ENCODE data around the gene PTGR3.
"Not testable (repeated sequence)": the region's sequence is repeated elsewhere in the genome, so short reads cannot be mapped to it uniquely, and the experiment has no call there.

Gene PTGR3

DNA sequence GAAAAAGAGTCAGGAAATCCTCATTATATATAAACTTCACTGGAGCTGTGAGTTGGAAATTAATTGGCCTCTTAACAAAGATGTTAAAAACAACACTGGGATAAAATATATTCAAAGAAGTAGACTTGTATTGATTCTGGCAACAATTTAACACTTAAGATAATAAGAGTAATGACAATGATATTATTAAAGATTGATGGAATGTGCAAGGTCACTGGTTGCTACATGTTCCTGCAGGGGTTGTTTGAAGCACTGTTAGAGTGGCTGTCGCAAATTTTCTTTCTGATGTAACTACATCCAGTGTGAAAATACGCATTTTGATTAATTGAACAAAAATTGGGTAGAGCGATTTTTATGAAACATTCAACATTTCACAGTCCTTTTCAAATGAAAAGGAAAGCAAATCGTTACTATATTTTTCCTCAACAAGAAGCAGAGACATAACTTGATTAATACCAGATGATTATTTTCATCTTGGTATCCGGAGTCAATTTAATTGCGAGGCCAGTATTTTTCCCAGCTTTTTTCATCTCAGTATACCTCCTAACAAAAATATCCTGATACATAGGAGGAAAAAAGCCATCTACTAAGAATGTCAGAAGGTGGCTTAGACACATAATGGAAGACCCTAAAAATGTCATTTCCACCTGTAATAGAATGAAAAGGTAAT, 6.1 kb downstream of the PTGR3 start:
- no peak for DNase-seq (ENCODE audit: low spot score)

DNA sequence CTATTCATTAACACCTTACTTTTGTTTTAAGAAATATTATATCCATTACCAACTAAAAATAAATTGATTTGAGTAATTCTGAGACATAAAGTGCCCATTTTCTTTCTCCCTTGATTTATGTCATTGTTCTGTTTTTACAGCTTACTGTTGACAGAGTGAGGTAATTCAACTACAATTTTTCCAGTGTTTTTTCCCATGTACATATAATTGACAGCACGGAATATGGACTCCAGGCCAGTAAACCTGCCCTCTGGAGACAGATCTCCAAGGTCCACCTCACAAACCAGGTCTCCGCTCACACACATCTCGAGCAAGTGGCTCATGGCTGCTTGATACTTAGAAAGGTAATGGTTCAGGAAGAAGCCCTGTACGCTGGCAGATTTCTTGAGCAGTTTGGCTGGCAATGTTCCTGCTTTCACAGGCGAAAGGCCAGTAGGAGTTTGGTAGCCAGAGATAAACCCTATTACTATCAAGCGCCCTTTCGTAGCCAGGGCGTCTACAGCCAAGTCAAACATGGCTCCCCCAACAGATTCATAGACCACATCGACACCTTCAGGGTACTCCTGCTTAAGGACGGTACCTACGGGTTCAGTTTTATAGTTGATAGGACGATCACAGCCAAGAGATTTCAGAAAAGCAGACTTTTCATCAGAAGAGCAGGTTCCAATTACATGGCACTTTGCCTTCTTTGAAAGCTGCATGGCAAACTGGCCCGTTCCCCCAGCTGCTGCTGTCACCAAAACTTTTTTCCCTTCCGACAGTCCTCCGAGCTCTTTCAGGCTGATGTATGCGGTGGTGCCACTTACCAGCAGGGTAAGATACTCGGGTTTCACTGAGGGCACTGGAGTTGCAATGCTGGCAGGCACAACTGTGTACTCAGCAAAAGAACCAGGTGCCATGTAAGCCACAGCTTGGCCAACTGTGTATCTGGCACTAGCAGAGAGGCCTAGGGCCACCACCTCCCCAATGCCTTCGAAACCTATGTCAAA, 7.4 kb downstream of the PTGR3 start:
- no peak for DNase-seq (ENCODE audit: low spot score)

GRCh38 chr18:75200605-75201280, 8.2 kb downstream of the PTGR3 start:
- DNase-seq (ENCODE audit: low spot score) = no peak

GRCh38 chr18:75200071-75200470, 8.9 kb downstream of the PTGR3 start:
- DNase-seq (ENCODE audit: low spot score) = no peak

DNA sequence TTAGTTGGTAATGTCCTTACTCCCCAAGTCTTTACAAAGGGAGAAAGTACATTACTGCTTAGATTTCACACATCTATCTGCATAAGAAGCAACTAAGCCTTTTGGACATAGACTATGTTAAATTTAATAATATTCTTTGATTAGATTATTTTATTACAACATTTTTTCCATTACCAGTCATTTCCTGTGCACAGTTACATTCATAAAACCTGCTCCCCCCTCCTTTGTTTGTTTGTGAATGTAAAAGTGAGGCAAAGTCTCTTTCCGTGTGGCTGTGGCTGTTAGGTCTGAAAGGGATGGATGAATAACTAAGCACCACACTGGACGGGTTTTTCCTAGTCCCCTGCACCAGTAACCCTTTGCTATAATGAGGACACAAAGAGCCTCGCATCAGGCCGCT, 9.6 kb downstream of the PTGR3 start:
- DNase-seq (ENCODE audit: low spot score) = no peak

- DNase-seq (ENCODE audit: low spot score) = no peak
These were observed 10.9 kb downstream of the PTGR3 start for GRCh38 chr18:75198036-75198435.

DNA sequence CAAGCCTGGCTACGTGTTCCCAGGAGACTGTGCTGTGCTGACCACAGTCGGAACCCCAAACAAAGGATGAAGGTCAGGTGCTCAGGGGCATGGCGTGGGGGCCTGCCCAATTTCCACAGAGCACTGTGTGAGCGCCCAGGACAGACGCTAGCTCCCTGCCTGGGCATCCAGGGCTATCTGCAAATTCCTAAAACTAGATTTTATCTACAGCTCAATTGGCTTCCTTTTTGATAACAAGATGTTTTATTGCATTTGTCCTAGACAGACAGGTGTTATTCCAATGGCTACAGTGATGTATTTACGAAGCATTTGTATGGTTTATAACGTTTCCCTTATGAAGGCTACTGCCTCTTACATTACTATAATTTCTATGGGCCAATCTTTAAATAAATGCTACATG, 16.0 kb downstream of the PTGR3 start:
- no peak for DNase-seq (ENCODE audit: low spot score)

DNA sequence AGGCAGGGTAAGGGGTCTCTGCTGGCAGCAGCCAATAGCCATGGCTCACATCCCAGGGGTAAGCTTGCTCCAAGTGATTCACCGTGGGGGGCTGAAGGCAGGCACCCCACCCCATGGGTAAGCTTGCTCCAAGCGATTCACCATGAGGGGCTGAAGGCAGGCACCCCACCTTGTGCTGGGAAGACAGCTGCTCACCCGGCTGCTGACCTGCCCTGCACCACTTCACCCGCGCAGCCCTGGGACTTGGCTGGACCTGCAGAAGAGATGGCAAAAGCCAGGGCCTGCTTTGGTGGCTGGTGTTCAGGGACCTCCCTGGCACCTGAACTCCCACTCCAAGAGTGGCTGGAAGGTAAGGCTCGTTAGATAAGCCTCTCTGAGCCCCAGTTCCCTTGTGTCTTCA, 19.2 kb downstream of the PTGR3 start:
- DNase-seq (ENCODE audit: low spot score) = no peak

DNA sequence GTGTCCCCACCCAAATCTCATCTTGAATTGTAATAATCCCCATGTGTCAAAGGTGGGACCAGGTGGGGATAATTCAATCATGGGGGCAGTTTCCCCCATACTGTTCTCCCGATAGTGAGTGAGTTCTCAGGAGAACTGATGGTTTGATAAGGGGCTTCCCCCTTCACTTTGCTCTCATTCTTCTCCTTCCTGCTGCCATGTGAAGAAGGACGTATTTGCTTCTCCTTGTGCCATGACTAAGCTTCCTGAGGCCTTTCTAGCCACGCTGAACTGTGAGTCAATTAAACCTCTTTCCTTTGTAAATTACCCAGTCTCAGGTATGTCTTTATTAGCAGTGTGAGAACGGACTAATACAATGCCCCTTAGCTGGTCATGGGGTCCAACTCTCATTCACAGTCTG, 21.2 kb downstream of the PTGR3 start:
- DNase-seq (ENCODE audit: low spot score) = not testable (repeated sequence)

DNA sequence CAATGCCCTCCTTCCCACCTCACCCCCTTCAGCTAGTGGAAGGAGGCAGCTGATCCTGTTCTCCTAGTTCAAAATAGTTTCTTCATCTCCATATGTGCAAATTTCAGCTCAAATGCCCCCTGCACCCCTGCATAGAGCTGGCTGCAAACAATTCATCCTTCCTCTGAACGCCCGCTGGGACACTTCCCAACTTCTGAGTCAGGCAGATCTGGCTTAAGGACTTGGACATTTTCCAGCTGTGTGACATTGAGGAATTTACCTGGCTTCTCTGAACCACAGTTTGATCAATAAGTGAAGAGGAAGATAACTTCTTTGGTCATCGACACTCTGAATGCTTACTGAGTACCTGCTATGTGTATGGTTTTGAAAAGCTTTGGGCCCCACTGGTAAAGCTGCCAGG, 23.5 kb downstream of the PTGR3 start:
- no peak for DNase-seq (ENCODE audit: low spot score)

DNA sequence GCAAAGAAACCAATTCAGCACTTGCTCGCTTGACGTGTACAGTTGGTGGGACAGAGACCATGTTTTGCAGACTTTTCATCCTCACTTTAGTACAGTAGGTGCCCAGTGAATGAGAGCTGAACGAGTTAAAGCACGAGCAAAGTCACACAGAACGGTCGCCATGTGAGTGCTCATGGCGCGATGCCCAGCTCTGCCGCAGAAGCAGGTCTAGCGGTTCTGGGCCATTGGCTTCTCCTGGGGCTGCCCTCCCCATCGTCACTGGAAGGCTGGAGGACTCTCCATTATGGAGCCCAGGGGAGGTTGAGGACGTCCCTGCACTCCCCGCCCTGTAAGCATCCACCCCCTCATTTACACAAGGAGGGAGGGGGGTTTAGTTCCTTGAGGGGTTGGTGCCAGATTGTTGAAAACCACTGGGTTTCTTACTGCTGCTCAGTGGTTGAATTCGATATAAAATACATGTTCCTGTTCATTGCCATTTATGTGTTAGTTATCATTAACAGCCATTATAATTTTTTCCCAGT, 24.9 kb downstream of the PTGR3 start:
- no peak for DNase-seq (ENCODE audit: low spot score)

GRCh38 chr18:75183524-75183923, 25.4 kb downstream of the PTGR3 start:
- DNase-seq (ENCODE audit: low spot score) = no peak

DNA sequence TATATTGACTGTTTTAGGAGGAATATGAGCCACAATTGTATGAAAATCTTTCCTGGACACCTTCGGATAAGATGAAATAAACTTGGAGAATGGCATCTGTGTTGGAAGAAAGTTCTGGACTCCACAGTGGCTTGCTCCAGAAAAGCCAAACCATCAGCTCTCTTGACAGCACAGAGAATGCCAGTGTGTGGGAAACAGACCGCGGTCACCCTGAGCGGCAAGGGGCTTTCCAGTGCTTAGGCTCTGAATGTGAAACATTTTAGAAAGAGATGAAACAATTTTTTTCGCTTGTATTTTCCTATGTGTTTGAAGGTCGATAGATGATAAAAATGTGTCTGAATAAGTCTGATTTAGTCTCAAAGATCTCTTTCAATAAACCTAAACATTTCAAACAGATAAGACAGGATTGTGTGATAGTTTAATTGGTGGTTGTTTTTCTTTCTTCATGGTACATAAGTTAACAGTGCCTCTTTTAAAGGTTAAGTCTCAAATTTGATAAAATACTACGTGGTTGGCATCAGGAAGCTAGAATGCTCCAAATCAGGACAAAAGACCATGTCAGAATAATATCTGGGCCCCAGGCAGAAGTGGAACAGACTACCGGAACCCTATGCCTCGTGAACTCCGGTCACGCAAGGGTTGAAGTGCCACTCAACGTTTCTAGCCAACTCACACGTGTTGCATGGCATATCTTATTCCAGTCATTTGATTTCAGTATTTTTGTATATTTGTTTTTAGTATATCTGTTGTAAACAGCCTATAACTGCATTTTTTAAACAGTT, 28.9 kb downstream of the PTGR3 start:
- DNase-seq (ENCODE audit: low spot score) = no peak

DNA sequence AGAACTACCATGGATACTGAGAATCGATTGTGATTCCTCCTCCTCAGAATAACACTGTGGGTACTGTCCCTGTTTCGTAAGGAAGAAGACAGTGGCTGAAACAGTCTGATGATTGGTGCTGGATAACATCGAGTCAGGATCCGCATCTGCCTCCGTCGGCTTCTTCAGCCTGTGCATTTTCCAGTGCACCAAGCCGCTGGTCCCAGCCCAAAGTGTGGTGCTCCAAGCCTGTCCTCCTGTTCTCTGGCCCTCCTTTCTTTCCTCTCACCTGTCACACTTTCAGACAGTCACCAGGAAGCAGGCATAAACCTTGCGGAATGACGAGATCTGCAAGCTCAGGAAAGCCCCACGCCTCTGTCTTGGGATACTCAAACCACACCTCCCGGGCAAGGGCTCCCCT, 30.6 kb downstream of the PTGR3 start:
- DNase-seq (ENCODE audit: low spot score) = no peak

DNA sequence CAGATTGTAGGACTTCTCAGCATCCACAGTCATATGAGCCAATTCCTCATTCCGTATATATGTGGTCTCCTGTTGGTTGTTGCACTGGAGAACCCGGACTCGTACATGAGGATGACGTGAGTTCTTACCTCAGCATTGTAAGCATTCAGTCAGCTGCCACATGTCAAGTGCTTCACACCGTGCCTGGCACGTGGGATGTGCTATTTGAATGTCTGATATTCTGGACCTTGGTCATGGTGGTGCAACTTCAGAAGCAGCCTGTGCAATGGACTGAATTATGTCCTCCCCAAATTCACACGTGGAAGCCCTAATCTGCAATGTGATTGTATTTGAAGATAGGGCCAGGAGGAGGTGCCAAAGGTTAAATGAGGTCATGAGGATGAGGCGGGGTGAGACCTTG, 32.1 kb downstream of the PTGR3 start:
- no peak for DNase-seq (ENCODE audit: low spot score)

- DNase-seq (ENCODE audit: low spot score) = no peak
These were observed 35.2 kb downstream of the PTGR3 start for GRCh38 chr18:75173738-75174137.

DNA sequence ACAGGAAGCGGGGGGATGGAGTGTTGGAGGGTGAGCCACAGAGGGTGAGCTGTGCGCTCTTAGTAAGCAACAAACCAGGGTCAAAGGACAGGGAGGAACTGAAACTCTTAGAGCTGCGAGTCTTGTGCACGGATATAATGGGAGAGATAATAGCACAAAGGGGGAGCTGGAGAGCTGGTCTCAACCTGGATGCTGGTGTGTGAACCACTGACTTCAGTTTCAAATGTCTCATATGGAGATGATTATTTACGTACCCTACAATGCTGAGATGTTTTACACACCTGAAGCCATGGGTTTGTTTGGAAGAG, 35.9 kb downstream of the PTGR3 start:
- no peak for DNase-seq (ENCODE audit: low spot score)

DNA sequence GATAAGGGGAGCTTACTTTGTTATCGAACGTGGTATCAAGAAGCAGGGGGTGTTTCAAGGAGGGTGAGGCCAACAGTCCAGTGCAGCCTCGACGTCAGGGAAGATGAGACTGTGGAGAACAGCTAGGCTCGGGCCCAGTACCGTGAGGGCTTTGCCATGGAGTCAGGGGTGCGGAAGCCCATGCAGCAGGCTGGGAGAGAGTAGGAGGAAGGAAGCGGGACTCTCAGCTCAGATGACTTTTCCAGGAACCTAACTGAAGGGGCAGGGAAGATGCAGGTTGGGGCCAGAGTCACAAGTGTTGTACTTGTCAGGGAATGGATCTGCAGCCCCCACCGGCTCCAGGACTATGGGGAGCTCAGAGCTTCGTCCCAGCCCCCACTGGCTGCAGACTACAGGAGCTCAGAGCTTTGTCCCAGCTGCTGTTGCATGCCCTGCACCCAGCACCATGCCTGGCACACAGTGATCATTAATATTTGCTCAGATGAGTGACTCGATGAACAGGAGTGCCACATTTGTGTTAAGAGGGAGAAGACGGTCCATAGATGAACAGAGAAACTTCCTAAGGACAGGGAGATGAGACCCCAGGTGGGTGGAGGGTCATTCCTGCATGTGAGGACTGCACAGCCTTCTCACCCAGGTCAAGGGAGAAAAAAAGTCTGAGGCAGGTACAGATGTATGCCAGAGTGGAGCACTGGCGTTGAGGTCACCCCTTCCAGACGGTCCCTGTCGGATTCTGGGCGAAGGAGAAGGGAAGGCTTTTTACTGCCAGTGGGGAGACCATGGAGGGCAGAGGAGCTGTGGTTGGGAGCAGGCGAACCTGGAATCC, 36.4 kb downstream of the PTGR3 start:
- DNase-seq (ENCODE audit: low spot score) = no peak

DNA sequence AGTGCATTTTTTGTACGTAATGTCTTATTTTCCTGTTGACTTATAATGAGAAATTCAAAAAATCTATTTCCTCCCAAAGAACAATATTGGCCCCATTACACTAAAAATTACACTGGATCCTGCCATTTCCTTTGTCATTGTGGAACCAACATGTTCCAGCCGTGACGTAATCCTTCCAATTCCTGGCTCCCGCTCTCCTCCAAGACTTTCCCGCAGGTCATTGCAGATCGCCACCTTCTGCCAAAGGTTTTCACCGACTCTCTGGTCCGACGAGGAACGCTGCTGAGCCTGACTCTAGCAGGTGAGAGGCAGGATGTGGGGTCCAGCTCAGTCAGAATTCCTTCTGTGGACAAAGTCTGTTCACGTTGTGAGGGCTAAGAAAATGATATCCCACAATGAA, 38.0 kb downstream of the PTGR3 start:
- DNase-seq (ENCODE audit: low spot score) = no peak

DNA sequence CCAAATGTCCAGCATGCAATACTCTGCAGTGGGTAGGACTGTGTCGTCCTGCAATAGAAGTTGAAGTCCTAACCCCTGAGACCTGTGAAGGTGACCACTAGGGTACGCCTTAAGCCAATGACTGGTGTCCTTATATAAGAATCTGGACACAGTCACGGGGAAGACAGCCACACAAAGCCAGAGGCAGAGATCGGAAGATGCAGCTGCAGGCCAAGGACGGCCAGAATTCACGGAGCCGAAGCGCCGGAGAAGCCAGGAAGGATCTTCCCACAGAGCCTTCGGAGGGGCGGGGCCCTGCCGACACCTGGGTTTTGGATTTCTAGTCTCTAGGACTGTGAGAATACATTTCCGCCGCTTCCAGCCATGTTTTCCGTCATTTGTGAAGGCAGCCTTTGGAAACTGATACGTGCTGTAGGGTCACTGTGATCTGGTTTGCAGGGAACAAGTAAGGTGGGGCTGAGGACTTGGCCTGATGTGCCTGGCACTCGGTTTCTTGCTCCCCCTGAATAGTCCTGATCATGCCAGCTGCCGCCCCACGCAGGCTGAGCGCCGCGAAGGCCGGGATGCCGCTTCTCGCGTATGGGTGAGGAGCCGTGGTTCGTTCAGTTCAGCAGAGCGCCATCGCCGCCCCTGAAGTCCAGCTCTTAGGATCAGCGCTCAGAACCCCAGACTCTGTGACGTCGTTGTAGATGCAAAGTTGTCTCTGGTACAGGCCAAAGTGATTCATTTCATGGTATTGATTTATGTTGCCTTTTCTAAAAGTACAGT, 38.7 kb downstream of the PTGR3 start:
- no peak for DNase-seq (ENCODE audit: low spot score)
